Astrocyte (in vitro differentiated cells and primary cell): ENCODE measurements around the gene COL16A1. TPM values are rescaled to one million over a fixed set of nuclear protein-coding genes. Genes with fewer than 3 reads are reported as not detected.
"Not testable (repeated sequence)": the region's sequence is repeated elsewhere in the genome, so short reads cannot be mapped to it uniquely, and the experiment has no call there.

ENCODE experiments used
- DNase-seq: peaks from one replicate; pipeline ENCODE4 v3.0.0-alpha.2; 2010; ENCODE audit warnings: low read depth
- FAIRE-seq: peaks from 2 replicates; lab custom pipeline; 2011; peaks lifted over from hg19 to GRCh38; lab: Jason Lieb, UNC
- H2AFZ ChIP-seq: 2 replicates; pipeline ENCODE4 v1.6.0; 2012; ENCODE audit warnings: low read depth, low read length, inconsistent platforms
- H3K27ac ChIP-seq: 2 replicates; pipeline ENCODE4 v1.5.1; 2011; ENCODE audit warnings: low read depth, low read length, inconsistent platforms
- H3K27me3 ChIP-seq: 2 replicates; pipeline ENCODE4 v1.6.0; 2011; ENCODE audit warnings: low read length, inconsistent platforms; ENCODE audit not compliant: insufficient read depth
- H3K36me3 ChIP-seq: 2 replicates; pipeline ENCODE4 v1.5.1; 2011; ENCODE audit warnings: low read length, inconsistent platforms; ENCODE audit not compliant: insufficient read depth
- H3K4me1 ChIP-seq: 2 replicates; pipeline ENCODE4 v1.5.1; 2011; ENCODE audit warnings: low read length, inconsistent platforms; ENCODE audit not compliant: insufficient read depth
- H3K4me2 ChIP-seq: 2 replicates; pipeline ENCODE4 v1.6.0; 2012; ENCODE audit warnings: low read length, inconsistent platforms
- H3K4me3 ChIP-seq: 2 replicates; pipeline ENCODE4 v1.5.1; 2011; ENCODE audit warnings: low read depth, mild to moderate bottlenecking, low read length, inconsistent platforms; ENCODE audit not compliant: insufficient read depth
- H3K79me2 ChIP-seq: 2 replicates; pipeline ENCODE4 v1.6.0; 2012; ENCODE audit warnings: mild to moderate bottlenecking, low read length, inconsistent platforms; ENCODE audit not compliant: insufficient read depth
- H3K9ac ChIP-seq: 2 replicates; pipeline ENCODE4 v1.6.0; 2012; ENCODE audit warnings: mild to moderate bottlenecking, low read length, inconsistent platforms
- H3K9me3 ChIP-seq: 2 replicates; pipeline ENCODE4 v1.5.1; 2012; ENCODE audit warnings: low read depth, mild to moderate bottlenecking, low read length, inconsistent platforms; ENCODE audit not compliant: insufficient read depth
- H4K20me1 ChIP-seq: 2 replicates; pipeline ENCODE4 v1.6.0; 2012; ENCODE audit warnings: low read length, inconsistent platforms; ENCODE audit not compliant: insufficient read depth
- H3K27ac Mint-ChIP-seq: one replicate; pipeline ENCODE4 v1.8.0; 2021; ENCODE audit warnings: mild to moderate bottlenecking, mixed read lengths; ENCODE audit not compliant: unreplicated experiment
- H3K27me3 Mint-ChIP-seq: one replicate; pipeline ENCODE4 v1.8.0; 2021; ENCODE audit warnings: low read depth, mixed read lengths; ENCODE audit not compliant: unreplicated experiment
- H3K36me3 Mint-ChIP-seq: one replicate; pipeline ENCODE4 v1.8.0; 2021; ENCODE audit warnings: low read depth, mixed read lengths; ENCODE audit not compliant: unreplicated experiment
- H3K4me1 Mint-ChIP-seq: one replicate; pipeline ENCODE4 v1.8.0; 2021; ENCODE audit warnings: low read depth, mixed read lengths; ENCODE audit not compliant: unreplicated experiment
- H3K4me3 Mint-ChIP-seq: one replicate; pipeline ENCODE4 v1.8.0; 2021; ENCODE audit warnings: mild to moderate bottlenecking, moderate library complexity, mixed read lengths; ENCODE audit not compliant: unreplicated experiment
- H3K9me3 Mint-ChIP-seq: one replicate; pipeline ENCODE4 v1.8.0; 2021; ENCODE audit warnings: mild to moderate bottlenecking, mixed read lengths; ENCODE audit not compliant: unreplicated experiment
- CTCF ChIP-seq: IDR thresholded peaks from 2 replicates; pipeline ENCODE4 v1.5.1; 2011; ENCODE audit warnings: low read depth, mild to moderate bottlenecking, inconsistent platforms, low read length, moderate library complexity; ENCODE audit not compliant: insufficient read depth
- EZH2 ChIP-seq: IDR thresholded peaks from 2 replicates; pipeline ENCODE4 v1.6.1; 2012; ENCODE audit warnings: mild to moderate bottlenecking, low read length, inconsistent platforms; ENCODE audit not compliant: insufficient read depth
- total RNA-seq: library from RNA; stranded (reverse); gene quantifications from 2 replicates; pipeline ENCODE4 v1.2.1, GENCODE V29; 2021

COL16A1 gene
- total RNA-seq, 1 donor from 2014 or later, result 42.9 TPM

DNA sequence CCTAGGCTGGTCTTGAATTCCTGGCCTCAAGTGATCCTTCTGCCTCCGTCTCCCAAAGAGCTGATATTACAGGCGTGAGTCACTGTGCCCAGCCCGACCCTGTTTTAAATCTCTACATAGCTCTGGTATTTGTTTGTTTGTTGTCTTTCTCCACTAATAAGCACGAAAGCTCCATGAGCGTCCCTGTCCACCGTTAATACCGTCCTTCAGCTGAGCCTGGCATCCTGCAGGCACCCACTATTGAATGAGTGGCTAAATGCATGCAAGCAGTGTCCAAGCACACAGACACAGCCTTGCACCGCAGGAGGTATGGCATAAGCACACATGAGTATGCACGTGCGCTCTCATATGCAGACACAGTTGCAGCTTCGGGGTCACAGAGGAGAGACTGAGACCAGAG lies 4.5 kb upstream of the COL16A1 start:
- H3K4me2 ChIP-seq, result peak overlapping the region; percentile 62
- H3K27ac ChIP-seq, result no peak overlapping the region
- Mint-ChIP-seq H3K4me1 (peaks cover 38% of the 10 kb centered on the region), H3K27me3 (peaks cover 2% of the 10 kb centered on the region), H3K9me3 (no peaks in the 10 kb centered on the region), H3K27ac (no peak overlapping the region), H3K36me3 (peaks cover 2% of the 10 kb centered on the region), H3K4me3 (no peak overlapping the region)
- no peaks in the 10 kb centered on the region for H3K9me3 ChIP-seq
- DNase-seq, result peak; percentile 23
- peak overlapping the region; percentile 4 for H3K9ac ChIP-seq
- H4K20me1 ChIP-seq, result no peaks in the 10 kb centered on the region
- H2AFZ ChIP-seq, result no peak overlapping the region
- H3K79me2 ChIP-seq, result peaks cover 5% of the 10 kb centered on the region
- H3K4me1 ChIP-seq, result peaks cover 68% of the 10 kb centered on the region
- H3K27me3 ChIP-seq, result no peaks in the 10 kb centered on the region
- H3K4me3 ChIP-seq, result no peak overlapping the region
- FAIRE-seq, result no peak
- no peaks in the 10 kb centered on the region for H3K36me3 ChIP-seq
- no peak for TF ChIP-seq CTCF
- TF ChIP-seq EZH2, result no peak

- no peaks in the 10 kb centered on the region for H3K9me3 ChIP-seq
- no peaks in the 10 kb centered on the region for H4K20me1 ChIP-seq
- H3K4me3 ChIP-seq, result no peak overlapping the region
- FAIRE-seq (peak; percentile 78), DNase-seq (peak; percentile 88)
- H2AFZ ChIP-seq, result no peak overlapping the region
- no peak overlapping the region for H3K27ac ChIP-seq
- Mint-ChIP-seq H3K27ac (peak overlapping the region; percentile 79), H3K36me3 (peaks cover 2% of the 10 kb centered on the region), H3K27me3 (peaks cover 2% of the 10 kb centered on the region), H3K4me3 (peak overlapping the region; percentile 58), H3K9me3 (no peaks in the 10 kb centered on the region), H3K4me1 (peaks cover 36% of the 10 kb centered on the region)
- no peak for TF ChIP-seq EZH2
- TF ChIP-seq CTCF, result peak; percentile 23
- H3K79me2 ChIP-seq, result peaks cover 12% of the 10 kb centered on the region
- H3K36me3 ChIP-seq, result no peaks in the 10 kb centered on the region
- H3K4me2 ChIP-seq, result peak overlapping the region; percentile 62
- no peaks in the 10 kb centered on the region for H3K27me3 ChIP-seq
- H3K4me1 ChIP-seq, result peaks cover 68% of the 10 kb centered on the region
- peak overlapping the region; percentile 43 for H3K9ac ChIP-seq
Observed at GRCh38 chr1:31707711-31708110, 3.9 kb upstream of the COL16A1 start.

DNA sequence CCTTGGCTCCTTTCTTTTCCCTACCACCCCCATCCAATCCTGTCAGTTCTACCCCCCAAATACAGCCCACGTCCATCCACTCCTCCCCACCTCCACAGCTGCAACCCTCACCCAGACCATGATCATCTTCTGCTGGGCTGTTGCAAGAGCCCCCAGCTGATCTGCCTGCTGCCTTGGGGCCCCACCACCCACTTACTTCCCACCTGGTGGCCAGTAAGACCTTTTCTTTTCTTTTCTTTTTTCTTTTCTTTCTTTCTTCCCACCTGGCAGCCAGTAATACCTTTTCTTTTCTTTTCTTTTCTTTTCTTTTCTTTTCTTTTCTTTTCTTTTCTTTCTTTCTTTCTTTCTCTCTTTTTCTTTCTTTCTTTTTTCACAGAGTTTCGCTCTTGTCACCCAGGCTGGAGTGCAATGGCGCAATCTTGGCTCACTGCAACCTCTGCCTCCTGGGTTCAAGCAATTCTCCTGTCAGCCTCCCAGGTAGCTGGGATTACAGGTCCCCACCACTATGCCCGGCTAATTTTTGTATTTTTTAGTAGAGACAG lies 3.3 kb upstream of the COL16A1 start:
- H3K4me1 ChIP-seq, result peaks cover 68% of the 10 kb centered on the region
- H3K27ac ChIP-seq, H3K27me3 ChIP-seq, H2AFZ ChIP-seq, H3K9me3 ChIP-seq, H3K36me3 ChIP-seq, H3K27me3 Mint-ChIP-seq, H3K9me3 Mint-ChIP-seq, DNase-seq, H3K36me3 Mint-ChIP-seq, H3K27ac Mint-ChIP-seq, H4K20me1 ChIP-seq, H3K4me3 ChIP-seq, FAIRE-seq, H3K9ac ChIP-seq: not testable (repeated sequence)
- Mint-ChIP-seq H3K4me1 (peaks cover 32% of the 10 kb centered on the region), H3K4me3 (peak overlapping the region; percentile 5)
- peaks cover 17% of the 10 kb centered on the region for H3K79me2 ChIP-seq
- peak overlapping the region; percentile 62 for H3K4me2 ChIP-seq
